Sigmoid colon (tissue), 7 donors: Measurements from ENCODE around the gene GNG3. TPM values are rescaled to one million over a fixed set of nuclear protein-coding genes. Genes with fewer than 3 reads are reported as not detected.
"Not testable (repeated sequence)": the region's sequence is repeated elsewhere in the genome, so short reads cannot be mapped to it uniquely, and the experiment has no call there.

Source experiments
- DNase-seq: peaks from one replicate; pipeline ENCODE4 v3.0.0-alpha.2; 2019
- H3K27ac ChIP-seq, 4 donors: fragments of 200-600 bp; sonication (generic); one replicate each; pipeline ENCODE4 v1.5.1; 2016 to 2019; ENCODE audit warnings: mild to moderate bottlenecking in 1 of 4
- H3K27me3 ChIP-seq, 3 donors: fragments of 200-600 bp; sonication (generic); one replicate each; pipeline ENCODE4 v1.5.1; 2019; ENCODE audit warnings: mild to moderate bottlenecking in 1 of 3
- H3K36me3 ChIP-seq, 4 donors: fragments of 200-600 bp; sonication (generic); one replicate each; pipeline ENCODE4 v1.5.1; 2016 to 2019
- H3K4me1 ChIP-seq, 4 donors: fragments of 200-600 bp; sonication (generic); one replicate each; pipeline ENCODE4 v1.5.1; 2017 to 2019
- H3K4me3 ChIP-seq, 4 donors: fragments of 200-600 bp; sonication (generic); one replicate each; pipeline ENCODE4 v1.5.1; 2017 to 2019; ENCODE audit warnings: mild to moderate bottlenecking in 2 of 4, moderate library complexity in 1 of 4
- H3K9me3 ChIP-seq, 4 donors: fragments of 200-600 bp in 3 of 4; sonication (generic) in 3 of 4; one replicate each; pipeline versions ENCODE4 v1.5.1 to v1.6.1; 2013 to 2019
- CTCF ChIP-seq, 4 experiments: fragments of 450-650 bp in 3 of 4; fragments of 200-600 bp in 1 of 4; IDR thresholded peaks; one replicate each; pipeline ENCODE4 v1.5.1; 2016 to 2019; ENCODE audit warnings: antibody characterized with exemption in 4 of 4, mild to moderate bottlenecking in 3 of 4, moderate library complexity in 2 of 4
- EP300 ChIP-seq, 4 donors: sonication (generic); formaldehyde crosslinking; IDR thresholded peaks; one replicate each; pipeline ENCODE4 v1.6.1; 2017; ENCODE audit warnings: antibody characterized with exemption in 4 of 4
- POLR2A ChIP-seq, 2 donors: fragments of 450-650 bp; IDR thresholded peaks; one replicate each; pipeline ENCODE4 v1.6.1; 2016; ENCODE audit warnings: antibody characterized with exemption in 2 of 2, mild to moderate bottlenecking in 2 of 2, moderate library complexity in 2 of 2
- POLR2AphosphoS5 ChIP-seq, 4 donors: sonication (generic); formaldehyde crosslinking; IDR thresholded peaks; one replicate each; pipeline ENCODE4 v1.6.1; 2017; ENCODE audit warnings: antibody characterized with exemption in 4 of 4
- WGBS, 2 donors: extraction: QIAGEN DNeasy Blood & Tissue Kit; methylation state at CpG; one replicate each; pipeline ENCODE4 v1.1.7; 2013; 5-methylcytosine and 5-hydroxymethylcytosine counted together
- intact Hi-C: fragments of 100-400 bp; cut with DNase I; formaldehyde crosslinking; loops from one replicate; pipeline ENCODE4 v1.15.1; 2023
- polyA plus RNA-seq, 3 donors: library from polyadenylated mRNA; stranded (reverse); fragments of 200-250 nt; gene quantifications; one replicate each; pipeline ENCODE4 v1.2.3, GENCODE V29; 2013
- total RNA-seq, 4 donors: library from RNA; depleted of rRNA; stranded (reverse); fragments of >200 nt; gene quantifications; one replicate each; pipeline ENCODE4 v1.1.0, GENCODE V29; 2016
- donor health status: healthy with polysubstance abuse.
- donor health status: Bipolar disorder and iron deficiency.
- donor health status: healthy.

GNG3 gene
- total and polyA plus RNA-seq, 7 donors = 1.2 to 5.0 (median 2.7) TPM; not detected in 2

GRCh38 chr11:62732830-62733229, 25.4 kb downstream of the GNG3 start:
- Histone ChIP-seq H3K9me3 (no peaks in the 10 kb centered on the region), H3K4me3 (no peak overlapping the region), H3K4me1 (peaks cover 0 to 34% (median 24%) of the 10 kb centered on the region in 4 donors), H3K27me3 (no peaks in the 10 kb centered on the region), H3K36me3 (peaks cover 0 to 56% (median 18%) of the 10 kb centered on the region in 4 donors), H3K27ac (no peak overlapping the region)
- DNase-seq = no peak
- 74 to 88% methylated on average over 2 of the region's 2 CpGs for WGBS, 2 donors
- intact Hi-C loops = no loop called here
- TF ChIP-seq CTCF (IDR thresholded peaks at IDR 0.05) (no peak), EP300 (IDR thresholded peaks at IDR 0.05) (no peak), POLR2A (IDR thresholded peaks at IDR 0.05) (no peak), POLR2AphosphoS5 (IDR thresholded peaks at IDR 0.05) (no peak)

GRCh38 chr11:62737196-62737595, 29.7 kb downstream of the GNG3 start:
- TF ChIP-seq POLR2A (IDR thresholded peaks at IDR 0.05) (no peak), CTCF (IDR thresholded peaks at IDR 0.05) (no peak), POLR2AphosphoS5 (IDR thresholded peaks at IDR 0.05) (no peak), EP300 (IDR thresholded peaks at IDR 0.05) (no peak)
- Histone ChIP-seq H3K36me3 (peaks cover 9 to 92% (median 42%) of the 10 kb centered on the region in 4 donors), H3K27ac (no peak overlapping the region), H3K4me1 (peaks cover 0 to 7% (median 0%) of the 10 kb centered on the region in 4 donors), H3K9me3 (no peaks in the 10 kb centered on the region), H3K4me3 (no peak overlapping the region), H3K27me3 (no peaks in the 10 kb centered on the region)
- intact Hi-C loops = no loop called here
- no peak for DNase-seq

GRCh38 chr11:62747475-62748160, 40.1 kb downstream of the GNG3 start:
- H3K4me3 ChIP-seq = no peak overlapping the region
- DNase-seq = no peak
- H3K9me3 ChIP-seq = no peaks in the 10 kb centered on the region
- no peak overlapping the region for H3K27ac ChIP-seq
- intact Hi-C loops = no loop called here
- H3K4me1 ChIP-seq = peaks cover 0 to 21% (median 5%) of the 10 kb centered on the region in 4 donors
- TF ChIP-seq POLR2AphosphoS5 (IDR thresholded peaks at IDR 0.05) (no peak), POLR2A (IDR thresholded peaks at IDR 0.05) (no peak), EP300 (IDR thresholded peaks at IDR 0.05) (no peak), CTCF (IDR thresholded peaks at IDR 0.05) (no peak)
- no peaks in the 10 kb centered on the region for H3K27me3 ChIP-seq
- 89% methylated on average over 9 of the region's 9 CpGs for WGBS, 2 donors
- peaks cover 0 to 18% (median 2%) of the 10 kb centered on the region in 4 donors for H3K36me3 ChIP-seq

GRCh38 chr11:62749931-62750330, 42.5 kb downstream of the GNG3 start:
- H3K4me1 ChIP-seq = peaks cover 0 to 38% (median 18%) of the 10 kb centered on the region in 4 donors
- intact Hi-C loops = not testable (repeated sequence)

GRCh38 chr11:62752177-62752785, 44.8 kb downstream of the GNG3 start:
- no peak overlapping the region for H3K4me3 ChIP-seq
- no peak for DNase-seq
- H3K9me3 ChIP-seq = no peaks in the 10 kb centered on the region
- H3K4me1 ChIP-seq = peaks cover 0 to 38% (median 18%) of the 10 kb centered on the region in 4 donors
- WGBS, 2 donors = 94 to 96% methylated on average over 14 of the region's 14 CpGs
- intact Hi-C loops = loop anchor here (2.0 kb wide), 1 partner anchor 23 kb away; the partner anchor contains the start of gene TTC9C
- H3K27ac ChIP-seq = no peak overlapping the region
- TF ChIP-seq POLR2A (IDR thresholded peaks at IDR 0.05) (no peak), POLR2AphosphoS5 (IDR thresholded peaks at IDR 0.05) (no peak), EP300 (IDR thresholded peaks at IDR 0.05) (no peak), CTCF (IDR thresholded peaks at IDR 0.05) (no peak)
- H3K27me3 ChIP-seq = no peaks in the 10 kb centered on the region
- H3K36me3 ChIP-seq = peaks cover 0 to 22% (median 4%) of the 10 kb centered on the region in 4 donors

More at GRCh38 chr11:62749931-62750330, 42.5 kb downstream of the GNG3 start:
- not testable (repeated sequence) for H3K9me3 ChIP-seq, H3K27ac ChIP-seq, H3K27me3 ChIP-seq, H3K4me3 ChIP-seq
- WGBS, 2 donors = 96 to 97% methylated on average over 5 of the region's 5 CpGs
- DNase-seq = peak; percentile 28
- peaks cover 0 to 22% (median 4%) of the 10 kb centered on the region in 4 donors for H3K36me3 ChIP-seq
